ENCODE measurements around the gene ASTN2.
A peak's percentile ranks its signal among the peaks of the same experiment; 100 is the strongest.
"Not testable (repeated sequence)": the region's sequence is repeated elsewhere in the genome, so short reads cannot be mapped to it uniquely, and the experiment has no call there.

The ASTN2 gene

GRCh38 chr9:116700882-116701865 is 713.7 kb downstream of the ASTN2 start:
- DNase-seq (ENCODE audit: low spot score): no peak

- no peak for DNase-seq (ENCODE audit: low spot score)
These were observed 714.6 kb downstream of the ASTN2 start for GRCh38 chr9:116700279-116700678.

- DNase-seq (ENCODE audit: low spot score): no peak
These were observed 717.0 kb downstream of the ASTN2 start for GRCh38 chr9:116697887-116698286.

GRCh38 chr9:116697362-116697761 is 717.5 kb downstream of the ASTN2 start:
- no peak for DNase-seq (ENCODE audit: low spot score)

- no peak for DNase-seq (ENCODE audit: low spot score)
These were observed 719.4 kb downstream of the ASTN2 start for GRCh38 chr9:116695438-116695837.

GRCh38 chr9:116694785-116695291 is 720.0 kb downstream of the ASTN2 start:
- no peak for DNase-seq (ENCODE audit: low spot score)

GRCh38 chr9:116693233-116693731 is 721.6 kb downstream of the ASTN2 start:
- DNase-seq (ENCODE audit: low spot score): no peak

GRCh38 chr9:116692616-116693015 is 722.2 kb downstream of the ASTN2 start:
- DNase-seq (ENCODE audit: low spot score): no peak

- no peak for DNase-seq (ENCODE audit: low spot score)
These were observed 723.2 kb downstream of the ASTN2 start for GRCh38 chr9:116691607-116692006.

- not testable (repeated sequence) for DNase-seq (ENCODE audit: low spot score)
These were observed 724.1 kb downstream of the ASTN2 start for GRCh38 chr9:116690805-116691204.

- no peak for DNase-seq (ENCODE audit: low spot score)
These were observed 725.3 kb downstream of the ASTN2 start for GRCh38 chr9:116689486-116690032.

GRCh38 chr9:116688806-116689485 is 725.9 kb downstream of the ASTN2 start:
- DNase-seq (ENCODE audit: low spot score): no peak

GRCh38 chr9:116687754-116688135 is 727.1 kb downstream of the ASTN2 start:
- DNase-seq (ENCODE audit: low spot score): peak; percentile 54

- peak; percentile 90 for DNase-seq (ENCODE audit: low spot score)
These were observed 727.6 kb downstream of the ASTN2 start, which contains the start of gene TRIM32 for GRCh38 chr9:116687074-116687753. Gene TRIM32, plus strand, starts transcription at chr9:116687305. Its CDS starts 10,438 bp downstream, at chr9:116697743.

- no peak for DNase-seq (ENCODE audit: low spot score)
These were observed 728.2 kb downstream of the ASTN2 start for GRCh38 chr9:116686693-116687073.

- no peak for DNase-seq (ENCODE audit: low spot score)
These were observed 728.7 kb downstream of the ASTN2 start for GRCh38 chr9:116686135-116686534.

- DNase-seq (ENCODE audit: low spot score): no peak
These were observed 729.7 kb downstream of the ASTN2 start for GRCh38 chr9:116685166-116685565.

- no peak for DNase-seq (ENCODE audit: low spot score)
These were observed 731.3 kb downstream of the ASTN2 start for GRCh38 chr9:116683535-116683934.

GRCh38 chr9:116674210-116674980 is 740.5 kb downstream of the ASTN2 start:
- DNase-seq (ENCODE audit: low spot score): no peak

GRCh38 chr9:116673375-116673774 is 741.5 kb downstream of the ASTN2 start:
- DNase-seq (ENCODE audit: low spot score): no peak

- no peak for DNase-seq (ENCODE audit: low spot score)
These were observed 743.3 kb downstream of the ASTN2 start for GRCh38 chr9:116671605-116672004.
